BE2C (cell line): ENCODE results near the gene COLGALT1.

Source experiments
- DNase-seq: peaks from one replicate; pipeline ENCODE4 v3.0.0-alpha.2; 2020
- H3K27me3 ChIP-seq: fragments of 250-450 bp; sonication (Bioruptor Pico); 2 replicates; pipeline ENCODE4 v1.5.1; 2020; ENCODE audit warnings: mild to moderate bottlenecking
- H3K36me3 ChIP-seq: fragments of 250-450 bp; sonication (Bioruptor Pico); 2 replicates; pipeline ENCODE4 v1.5.1; 2020; ENCODE audit warnings: mild to moderate bottlenecking
- H3K4me1 ChIP-seq: fragments of 250-450 bp; sonication (Bioruptor Pico); 2 replicates; pipeline ENCODE4 v1.5.1; 2020
- H3K4me3 ChIP-seq: 2 replicates; pipeline ENCODE4 v1.5.1; 2011; ENCODE audit warnings: low read depth, low read length
- H3K9me3 ChIP-seq: fragments of 250-450 bp; sonication (Bioruptor Pico); 2 replicates; pipeline ENCODE4 v1.5.1; 2020
- TF ChIP-seq, protein P1 (sequence below): IDR thresholded peaks from 2 replicates; pipeline ENCODE4 v1.5.1; 2012; ENCODE audit warnings: mild to moderate bottlenecking, low read depth, low read length

COLGALT1 gene

DNA sequence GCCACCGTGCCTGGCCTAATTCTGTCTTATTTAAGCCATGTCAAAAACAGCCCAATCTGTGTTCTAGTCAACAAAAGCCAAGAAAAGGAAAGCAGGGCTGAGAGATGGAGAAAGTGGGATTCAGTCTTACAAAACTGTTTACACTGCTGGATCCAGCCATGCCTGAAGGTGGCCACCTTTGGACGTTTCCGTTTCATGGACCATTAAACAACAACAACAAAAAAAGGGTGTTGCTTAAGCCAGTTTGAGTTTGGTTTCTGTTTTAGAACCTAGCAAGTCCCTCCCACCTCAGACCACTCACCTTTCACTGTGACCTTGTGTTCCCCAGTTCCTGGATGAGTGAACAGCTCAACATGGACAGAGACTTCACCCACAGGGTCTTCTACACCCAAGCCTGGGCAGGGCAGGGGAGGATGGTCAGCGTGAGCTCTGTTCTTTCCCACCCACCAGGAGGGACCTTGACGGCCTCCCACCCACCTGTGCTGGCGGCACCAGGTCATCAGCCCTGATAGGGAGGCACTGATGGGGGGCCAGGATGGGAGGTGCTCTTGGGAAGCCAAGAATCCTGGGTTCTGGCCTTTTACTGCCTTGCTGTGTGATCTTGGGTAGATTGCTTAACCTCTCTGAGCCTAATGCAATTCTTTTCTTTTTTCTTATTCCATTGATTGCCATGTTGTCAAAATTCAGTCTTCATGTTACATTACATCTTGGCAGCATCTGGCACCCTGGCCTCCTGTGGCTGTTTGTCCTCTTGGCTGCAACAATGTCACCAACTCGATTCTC, 56.2 kb downstream of the COLGALT1 start:
- no peaks in the 10 kb centered on the region for H3K4me1 ChIP-seq
- H3K27me3 ChIP-seq = no peaks in the 10 kb centered on the region
- no peaks in the 10 kb centered on the region for H3K9me3 ChIP-seq
- H3K4me3 ChIP-seq = no peak overlapping the region
- H3K36me3 ChIP-seq = peaks cover 24% of the 10 kb centered on the region
- TF ChIP-seq, protein P1, sequence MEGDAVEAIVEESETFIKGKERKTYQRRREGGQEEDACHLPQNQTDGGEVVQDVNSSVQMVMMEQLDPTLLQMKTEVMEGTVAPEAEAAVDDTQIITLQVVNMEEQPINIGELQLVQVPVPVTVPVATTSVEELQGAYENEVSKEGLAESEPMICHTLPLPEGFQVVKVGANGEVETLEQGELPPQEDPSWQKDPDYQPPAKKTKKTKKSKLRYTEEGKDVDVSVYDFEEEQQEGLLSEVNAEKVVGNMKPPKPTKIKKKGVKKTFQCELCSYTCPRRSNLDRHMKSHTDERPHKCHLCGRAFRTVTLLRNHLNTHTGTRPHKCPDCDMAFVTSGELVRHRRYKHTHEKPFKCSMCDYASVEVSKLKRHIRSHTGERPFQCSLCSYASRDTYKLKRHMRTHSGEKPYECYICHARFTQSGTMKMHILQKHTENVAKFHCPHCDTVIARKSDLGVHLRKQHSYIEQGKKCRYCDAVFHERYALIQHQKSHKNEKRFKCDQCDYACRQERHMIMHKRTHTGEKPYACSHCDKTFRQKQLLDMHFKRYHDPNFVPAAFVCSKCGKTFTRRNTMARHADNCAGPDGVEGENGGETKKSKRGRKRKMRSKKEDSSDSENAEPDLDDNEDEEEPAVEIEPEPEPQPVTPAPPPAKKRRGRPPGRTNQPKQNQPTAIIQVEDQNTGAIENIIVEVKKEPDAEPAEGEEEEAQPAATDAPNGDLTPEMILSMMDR = no peak
- DNase-seq = no peak

DNA sequence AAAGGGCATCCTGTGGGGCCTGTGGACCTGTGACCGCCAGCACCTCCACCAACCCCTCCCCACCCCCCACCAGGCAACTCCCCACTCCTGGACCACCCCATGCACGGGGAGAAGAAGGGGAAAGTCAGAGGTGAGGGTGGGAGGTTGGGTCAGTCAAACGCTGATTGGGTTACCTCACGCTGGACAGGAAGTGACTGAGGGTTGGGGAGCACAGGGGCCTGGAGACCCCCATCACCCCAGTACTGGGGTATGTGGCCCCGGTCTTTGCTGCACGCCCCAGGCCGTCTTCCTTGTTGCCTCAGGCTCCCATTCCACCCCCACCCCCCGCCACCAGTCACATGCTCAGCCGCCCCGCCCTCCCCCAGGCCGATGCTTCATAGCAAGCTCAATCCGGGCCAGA, 59.0 kb downstream of the COLGALT1 start:
- no peaks in the 10 kb centered on the region for H3K9me3 ChIP-seq
- H3K4me3 ChIP-seq = no peak overlapping the region
- no peaks in the 10 kb centered on the region for H3K4me1 ChIP-seq
- TF ChIP-seq, protein P1 = no peak
- H3K27me3 ChIP-seq = no peaks in the 10 kb centered on the region
- H3K36me3 ChIP-seq = peaks cover 38% of the 10 kb centered on the region
- no peak for DNase-seq

DNA sequence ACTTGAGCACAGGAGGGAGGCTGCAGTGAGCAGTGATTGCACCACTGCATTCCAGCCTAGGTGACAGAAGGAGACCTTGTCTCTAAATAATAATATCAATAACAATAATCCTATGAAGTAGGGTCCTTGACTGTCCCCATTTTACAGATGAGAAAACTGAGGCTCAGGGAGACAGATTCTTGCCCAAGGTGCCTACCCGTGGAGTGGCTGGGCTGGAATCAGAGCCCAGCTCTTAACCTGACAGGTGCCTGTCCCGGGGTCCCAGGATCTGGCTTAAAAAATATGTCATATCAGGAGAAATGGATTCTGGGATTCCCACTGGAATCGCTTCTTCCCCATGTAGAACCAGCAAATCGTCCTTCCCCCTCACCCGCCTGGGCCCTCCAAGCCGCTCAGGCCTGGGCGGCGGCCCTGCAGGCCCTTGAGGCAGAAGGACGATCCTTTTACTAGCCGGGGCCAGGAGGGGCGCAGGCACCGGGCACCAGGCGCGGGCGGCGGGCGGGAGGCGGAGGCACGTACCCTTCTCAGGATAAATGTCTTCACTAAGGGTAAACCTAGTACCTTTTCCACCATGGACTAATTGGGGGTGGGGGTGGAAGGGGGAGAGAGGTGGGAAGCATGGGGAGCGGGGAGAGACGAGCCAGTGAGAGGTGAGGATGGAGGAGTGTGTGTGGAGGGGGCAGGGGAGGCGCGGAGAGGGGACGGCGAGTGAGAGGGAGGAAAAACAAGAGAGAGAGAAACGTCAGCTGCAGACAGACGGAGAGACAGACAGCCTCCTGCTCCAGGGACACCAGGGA, 60.6 kb downstream of the COLGALT1 start:
- Histone ChIP-seq H3K4me1 (no peaks in the 10 kb centered on the region), H3K27me3 (no peaks in the 10 kb centered on the region), H3K4me3 (no peak overlapping the region), H3K9me3 (no peaks in the 10 kb centered on the region), H3K36me3 (peaks cover 33% of the 10 kb centered on the region)
- TF ChIP-seq, protein P1 = no peak
- DNase-seq = no peak

DNA sequence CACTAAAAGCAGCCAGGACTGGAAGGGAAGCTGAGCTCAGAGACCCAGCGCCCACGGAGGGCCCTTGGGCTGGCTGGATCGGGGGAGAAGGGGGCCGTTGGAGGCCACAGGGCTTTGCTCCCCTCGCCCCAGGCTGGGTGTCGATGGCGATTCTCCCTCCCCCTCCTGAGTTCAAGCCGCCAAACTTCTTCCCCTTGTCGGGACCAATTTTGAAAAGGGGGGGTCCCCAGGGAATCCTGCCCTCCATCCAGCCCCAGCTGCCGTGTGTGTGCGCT, 61.2 kb downstream of the COLGALT1 start:
- Histone ChIP-seq H3K9me3 (no peaks in the 10 kb centered on the region), H3K27me3 (no peaks in the 10 kb centered on the region), H3K4me1 (no peaks in the 10 kb centered on the region), H3K36me3 (peaks cover 31% of the 10 kb centered on the region), H3K4me3 (no peak overlapping the region)
- DNase-seq = no peak
- TF ChIP-seq, protein P1 = no peak

DNA sequence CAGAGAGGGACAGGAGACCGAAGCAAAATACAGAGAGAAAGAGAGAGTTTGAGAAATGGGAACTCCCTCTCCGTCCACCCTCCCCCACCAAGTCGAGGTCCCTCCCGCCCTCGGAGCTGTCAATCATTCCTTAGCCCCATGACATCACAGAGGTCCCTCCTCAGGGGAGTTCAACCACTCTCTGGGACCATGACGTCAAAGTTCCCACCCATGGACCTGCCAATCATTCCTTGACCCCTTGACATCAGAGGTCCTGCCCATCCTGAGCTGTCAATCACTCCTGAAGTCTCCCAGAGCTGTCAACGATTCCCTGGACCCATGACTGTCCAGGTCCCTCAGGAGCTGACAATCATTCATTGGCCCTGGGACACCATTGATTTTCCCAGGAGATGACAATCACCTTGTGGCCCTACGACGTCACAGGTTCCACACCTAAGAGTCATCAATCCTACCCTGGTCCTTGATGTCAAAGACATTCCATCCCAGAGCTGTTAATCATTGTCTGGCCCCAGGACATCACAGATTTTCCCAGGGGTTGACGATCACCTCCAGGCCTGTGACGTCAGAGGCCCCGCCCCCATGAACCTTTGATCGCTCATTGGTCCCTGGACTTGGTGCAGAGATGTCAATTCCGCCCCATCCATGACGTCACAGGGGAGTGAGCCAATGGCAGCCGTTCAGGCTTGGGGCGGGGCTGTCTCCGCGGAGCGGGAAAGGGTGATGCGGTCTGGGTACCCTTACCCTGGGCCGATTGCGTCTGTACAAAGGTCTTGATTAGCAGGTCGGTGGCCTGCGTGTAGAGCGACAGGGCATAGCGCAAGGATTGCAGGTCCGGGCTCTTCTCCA, 61.7 kb downstream of the COLGALT1 start:
- no peaks in the 10 kb centered on the region for H3K4me1 ChIP-seq
- peaks cover 35% of the 10 kb centered on the region for H3K36me3 ChIP-seq
- no peak overlapping the region for H3K4me3 ChIP-seq
- TF ChIP-seq, protein P1 = no peak
- H3K27me3 ChIP-seq = no peaks in the 10 kb centered on the region
- H3K9me3 ChIP-seq = no peaks in the 10 kb centered on the region
- DNase-seq = peak; percentile 39
